Measurements from ENCODE around the gene EPB41L5. TPM values are rescaled to one million over a fixed set of nuclear protein-coding genes. Genes with fewer than 3 reads are reported as not detected.
"Not testable (repeated sequence)": the region's sequence is repeated elsewhere in the genome, so short reads cannot be mapped to it uniquely, and the experiment has no call there.

Gene EPB41L5
- polyA plus RNA-seq = 1 to 10 TPM; 4.1 to 8.9 TPM

GRCh38 chr2:120012771-120013596 is at the start of gene EPB41L5:
TSS of gene EPB41L5 (plus strand) at chr2:120013077. CDS start at chr2:120019085, 6,008 bp downstream.
- WGBS, 2 donors = 0 to 1% methylated on average over 85 to 104 of the region's 104 CpGs
- H3K36me3 ChIP-seq (ENCODE audit: control insufficient read depth in 2 of 2, insufficient read depth in 2 of 2, low read length in 1 of 2) = no peaks in the 10 kb centered on the region
- no peaks in the 10 kb centered on the region for H3K4me1 ChIP-seq (ENCODE audit: control insufficient read depth in 2 of 2, insufficient read depth in 2 of 2, low read length in 1 of 2)
- peak within 1 kb of the TSS; percentile 71 to 82 for H3K27ac ChIP-seq (ENCODE audit: low read depth in 2 of 2, low read length in 1 of 2)
- no peaks in the 10 kb centered on the region for H3K27me3 ChIP-seq (ENCODE audit: control insufficient read depth in 1 of 2, insufficient read depth in 2 of 2, low read length in 2 of 2)
- no peaks in the 10 kb centered on the region for H3K9me3 ChIP-seq (ENCODE audit: control insufficient read depth in 2 of 2, insufficient read depth in 1 of 2, low read depth in 1 of 2, low read length in 1 of 2)
- H3K4me3 ChIP-seq (ENCODE audit: low read depth in 1 of 2, low read length in 2 of 2) = peak within 1 kb of the TSS; percentile 83 to 96

- no peak overlapping the region for H3K4me3 ChIP-seq (ENCODE audit: low read depth in 1 of 2, low read length in 2 of 2)
- no peaks in the 10 kb centered on the region for H3K27me3 ChIP-seq (ENCODE audit: control insufficient read depth in 1 of 2, insufficient read depth in 2 of 2, low read length in 2 of 2)
- H3K27ac ChIP-seq (ENCODE audit: low read depth in 2 of 2, low read length in 1 of 2) = no peak overlapping the region
- no peaks in the 10 kb centered on the region for H3K9me3 ChIP-seq (ENCODE audit: control insufficient read depth in 2 of 2, insufficient read depth in 1 of 2, low read depth in 1 of 2, low read length in 1 of 2)
- H3K36me3 ChIP-seq (ENCODE audit: control insufficient read depth in 2 of 2, insufficient read depth in 2 of 2, low read length in 1 of 2) = no peaks in the 10 kb centered on the region
- no peaks in the 10 kb centered on the region for H3K4me1 ChIP-seq (ENCODE audit: control insufficient read depth in 2 of 2, insufficient read depth in 2 of 2, low read length in 1 of 2)
Observed at GRCh38 chr2:119981896-119982295, 31.0 kb upstream of the EPB41L5 start.

- 72 to 77% methylated on average over 2 of the region's 2 CpGs for whole genome bisulfite sequencing, 2 donors
- H3K27me3 ChIP-seq (ENCODE audit: control insufficient read depth in 1 of 2, insufficient read depth in 2 of 2, low read length in 2 of 2) = no peaks in the 10 kb centered on the region
- no peak overlapping the region for H3K27ac ChIP-seq (ENCODE audit: low read depth in 2 of 2, low read length in 1 of 2)
Observed at GRCh38 chr2:119982506-119982905, 30.4 kb upstream of the EPB41L5 start.

GRCh38 chr2:119983108-119983507 is 29.8 kb upstream of the EPB41L5 start:
- no peaks in the 10 kb centered on the region for H3K4me1 ChIP-seq (ENCODE audit: control insufficient read depth in 2 of 2, insufficient read depth in 2 of 2, low read length in 1 of 2)
- H3K4me3 ChIP-seq (ENCODE audit: low read depth in 1 of 2, low read length in 2 of 2) = no peak overlapping the region
- H3K27ac ChIP-seq (ENCODE audit: low read depth in 2 of 2, low read length in 1 of 2) = no peak overlapping the region
- no peaks in the 10 kb centered on the region for H3K36me3 ChIP-seq (ENCODE audit: control insufficient read depth in 2 of 2, insufficient read depth in 2 of 2, low read length in 1 of 2)
- 82% methylated on average over 3 of the region's 3 CpGs for WGBS, 2 donors
- H3K27me3 ChIP-seq (ENCODE audit: control insufficient read depth in 1 of 2, insufficient read depth in 2 of 2, low read length in 2 of 2) = no peaks in the 10 kb centered on the region
- no peaks in the 10 kb centered on the region for H3K9me3 ChIP-seq (ENCODE audit: control insufficient read depth in 2 of 2, insufficient read depth in 1 of 2, low read depth in 1 of 2, low read length in 1 of 2)

More at GRCh38 chr2:119982506-119982905, 30.4 kb upstream of the EPB41L5 start:
- H3K36me3 ChIP-seq (ENCODE audit: control insufficient read depth in 2 of 2, insufficient read depth in 2 of 2, low read length in 1 of 2) = no peaks in the 10 kb centered on the region
- no peak overlapping the region for H3K4me3 ChIP-seq (ENCODE audit: low read depth in 1 of 2, low read length in 2 of 2)
- no peaks in the 10 kb centered on the region for H3K9me3 ChIP-seq (ENCODE audit: control insufficient read depth in 2 of 2, insufficient read depth in 1 of 2, low read depth in 1 of 2, low read length in 1 of 2)
- no peaks in the 10 kb centered on the region for H3K4me1 ChIP-seq (ENCODE audit: control insufficient read depth in 2 of 2, insufficient read depth in 2 of 2, low read length in 1 of 2)

GRCh38 chr2:119996148-119996547 is 16.7 kb upstream of the EPB41L5 start:
- no peaks in the 10 kb centered on the region for H3K4me1 ChIP-seq (ENCODE audit: control insufficient read depth in 2 of 2, insufficient read depth in 2 of 2, low read length in 1 of 2)
- no peak overlapping the region for H3K27ac ChIP-seq (ENCODE audit: low read depth in 2 of 2, low read length in 1 of 2)
- no peaks in the 10 kb centered on the region for H3K27me3 ChIP-seq (ENCODE audit: control insufficient read depth in 1 of 2, insufficient read depth in 2 of 2, low read length in 2 of 2)
- H3K4me3 ChIP-seq (ENCODE audit: low read depth in 1 of 2, low read length in 2 of 2) = no peak overlapping the region
- 77 to 78% methylated on average over 3 of the region's 3 CpGs for WGBS, 2 donors
- H3K36me3 ChIP-seq (ENCODE audit: control insufficient read depth in 2 of 2, insufficient read depth in 2 of 2, low read length in 1 of 2) = no peaks in the 10 kb centered on the region
- H3K9me3 ChIP-seq (ENCODE audit: control insufficient read depth in 2 of 2, insufficient read depth in 1 of 2, low read depth in 1 of 2, low read length in 1 of 2) = no peaks in the 10 kb centered on the region

GRCh38 chr2:119996896-119997891 is 15.7 kb upstream of the EPB41L5 start:
- 92 to 94% methylated on average over 43 to 55 of the region's 55 CpGs for WGBS, 2 donors
- H3K4me3 ChIP-seq (ENCODE audit: low read depth in 1 of 2, low read length in 2 of 2); H3K27ac ChIP-seq (ENCODE audit: low read depth in 2 of 2, low read length in 1 of 2); H3K4me1 ChIP-seq (ENCODE audit: control insufficient read depth in 2 of 2, insufficient read depth in 2 of 2, low read length in 1 of 2); H3K9me3 ChIP-seq (ENCODE audit: control insufficient read depth in 2 of 2, insufficient read depth in 1 of 2, low read depth in 1 of 2, low read length in 1 of 2); H3K27me3 ChIP-seq (ENCODE audit: control insufficient read depth in 1 of 2, insufficient read depth in 2 of 2, low read length in 2 of 2); H3K36me3 ChIP-seq (ENCODE audit: control insufficient read depth in 2 of 2, insufficient read depth in 2 of 2, low read length in 1 of 2): not testable (repeated sequence)

- no peaks in the 10 kb centered on the region for H3K36me3 ChIP-seq (ENCODE audit: control insufficient read depth in 2 of 2, insufficient read depth in 2 of 2, low read length in 1 of 2)
- no peaks in the 10 kb centered on the region for H3K9me3 ChIP-seq (ENCODE audit: control insufficient read depth in 2 of 2, insufficient read depth in 1 of 2, low read depth in 1 of 2, low read length in 1 of 2)
- no peak overlapping the region for H3K27ac ChIP-seq (ENCODE audit: low read depth in 2 of 2, low read length in 1 of 2)
- H3K4me3 ChIP-seq (ENCODE audit: low read depth in 1 of 2, low read length in 2 of 2) = no peak overlapping the region
- H3K27me3 ChIP-seq (ENCODE audit: control insufficient read depth in 1 of 2, insufficient read depth in 2 of 2, low read length in 2 of 2) = no peaks in the 10 kb centered on the region
- WGBS, 2 donors = 88 to 89% methylated on average over 1 of the region's 1 CpG
- no peaks in the 10 kb centered on the region for H3K4me1 ChIP-seq (ENCODE audit: control insufficient read depth in 2 of 2, insufficient read depth in 2 of 2, low read length in 1 of 2)
Observed at GRCh38 chr2:120001471-120001870, 11.4 kb upstream of the EPB41L5 start.

- Histone ChIP-seq H3K4me3 (ENCODE audit: low read depth in 1 of 2, low read length in 2 of 2) (no peak overlapping the region), H3K36me3 (ENCODE audit: control insufficient read depth in 2 of 2, insufficient read depth in 2 of 2, low read length in 1 of 2) (no peaks in the 10 kb centered on the region), H3K27ac (ENCODE audit: low read depth in 2 of 2, low read length in 1 of 2) (no peak overlapping the region), H3K9me3 (ENCODE audit: control insufficient read depth in 2 of 2, insufficient read depth in 1 of 2, low read depth in 1 of 2, low read length in 1 of 2) (no peaks in the 10 kb centered on the region), H3K27me3 (ENCODE audit: control insufficient read depth in 1 of 2, insufficient read depth in 2 of 2, low read length in 2 of 2) (no peaks in the 10 kb centered on the region), H3K4me1 (ENCODE audit: control insufficient read depth in 2 of 2, insufficient read depth in 2 of 2, low read length in 1 of 2) (no peaks in the 10 kb centered on the region)
Observed at GRCh38 chr2:120004254-120004653, 8.6 kb upstream of the EPB41L5 start.

GRCh38 chr2:120005834-120006521 is 6.9 kb upstream of the EPB41L5 start:
- no peaks in the 10 kb centered on the region for H3K36me3 ChIP-seq (ENCODE audit: control insufficient read depth in 2 of 2, insufficient read depth in 2 of 2, low read length in 1 of 2)
- WGBS, 2 donors = 85 to 89% methylated on average over 11 of the region's 11 CpGs
- no peaks in the 10 kb centered on the region for H3K4me1 ChIP-seq (ENCODE audit: control insufficient read depth in 2 of 2, insufficient read depth in 2 of 2, low read length in 1 of 2)
- H3K4me3 ChIP-seq (ENCODE audit: low read depth in 1 of 2, low read length in 2 of 2) = no peak overlapping the region
- no peaks in the 10 kb centered on the region for H3K27me3 ChIP-seq (ENCODE audit: control insufficient read depth in 1 of 2, insufficient read depth in 2 of 2, low read length in 2 of 2)
- H3K27ac ChIP-seq (ENCODE audit: low read depth in 2 of 2, low read length in 1 of 2) = no peak overlapping the region
- H3K9me3 ChIP-seq (ENCODE audit: control insufficient read depth in 2 of 2, insufficient read depth in 1 of 2, low read depth in 1 of 2, low read length in 1 of 2) = no peaks in the 10 kb centered on the region

All from esophagus (tissue), 2 donors.